ENCODE measurements around the gene RHO. TPM values are rescaled to one million over a fixed set of nuclear protein-coding genes. Genes with fewer than 3 reads are reported as not detected.
"Not testable (repeated sequence)": the region's sequence is repeated elsewhere in the genome, so short reads cannot be mapped to it uniquely, and the experiment has no call there.

RHO gene
- total and polyA plus RNA-seq, 5 donors from 2014 or later = not detected

DNA sequence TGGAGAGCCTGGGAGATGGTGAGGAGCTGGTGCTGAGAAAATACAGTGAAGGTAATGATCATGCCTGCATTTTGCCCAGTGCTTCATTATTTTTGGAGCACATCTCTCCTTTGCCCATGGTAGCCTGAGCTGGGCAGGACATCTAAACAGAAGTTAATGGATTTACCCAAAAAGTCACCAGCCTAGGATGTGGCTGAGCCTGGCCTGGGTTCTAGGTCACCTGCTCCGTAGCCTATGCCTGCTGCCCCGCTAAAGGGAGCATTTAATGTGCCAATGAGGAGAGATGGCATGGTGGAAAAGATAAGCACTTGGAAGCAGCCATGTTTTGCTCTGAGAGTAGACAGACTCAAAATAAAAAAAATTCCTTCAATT, 41.8 kb upstream of the RHO start:
- Histone ChIP-seq H3K27ac (ENCODE audit: insufficient read depth, low read length, poor library complexity, severe bottlenecking) (no peak overlapping the region), H3K4me1 (ENCODE audit: control insufficient read depth, insufficient read depth, low read length, poor library complexity, severe bottlenecking) (peaks cover 12% of the 10 kb centered on the region), H3K36me3 (ENCODE audit: control insufficient read depth, insufficient read depth, low read length) (peaks cover 3% of the 10 kb centered on the region), H3K27me3 (ENCODE audit: control insufficient read depth, insufficient read depth, low read length) (no peaks in the 10 kb centered on the region), H3K9me3 (ENCODE audit: control insufficient read depth in 2 of 2, low read length in 2 of 2) (no peaks in the 10 kb centered on the region), H3K4me3 (ENCODE audit: low read depth, low read length) (no peak overlapping the region)
- peaks cover 32% of the 10 kb centered on the region for H3K36me3 Mint-ChIP-seq
- H3K4me1 Mint-ChIP-seq = peaks cover 5 to 13% (median 7%) of the 10 kb centered on the region in 4 donors
- no peak for ATAC-seq (ENCODE audit: low read depth in 2 of 2)
- H3K27ac Mint-ChIP-seq = peak overlapping the region in 2 of 3 donors; percentile 40 to 75
- H3K4me3 Mint-ChIP-seq = no peak overlapping the region
- H3K27me3 Mint-ChIP-seq = no peaks in the 10 kb centered on the region
- no peak for DNase-seq
- H3K9me3 Mint-ChIP-seq = no peaks in the 10 kb centered on the region

DNA sequence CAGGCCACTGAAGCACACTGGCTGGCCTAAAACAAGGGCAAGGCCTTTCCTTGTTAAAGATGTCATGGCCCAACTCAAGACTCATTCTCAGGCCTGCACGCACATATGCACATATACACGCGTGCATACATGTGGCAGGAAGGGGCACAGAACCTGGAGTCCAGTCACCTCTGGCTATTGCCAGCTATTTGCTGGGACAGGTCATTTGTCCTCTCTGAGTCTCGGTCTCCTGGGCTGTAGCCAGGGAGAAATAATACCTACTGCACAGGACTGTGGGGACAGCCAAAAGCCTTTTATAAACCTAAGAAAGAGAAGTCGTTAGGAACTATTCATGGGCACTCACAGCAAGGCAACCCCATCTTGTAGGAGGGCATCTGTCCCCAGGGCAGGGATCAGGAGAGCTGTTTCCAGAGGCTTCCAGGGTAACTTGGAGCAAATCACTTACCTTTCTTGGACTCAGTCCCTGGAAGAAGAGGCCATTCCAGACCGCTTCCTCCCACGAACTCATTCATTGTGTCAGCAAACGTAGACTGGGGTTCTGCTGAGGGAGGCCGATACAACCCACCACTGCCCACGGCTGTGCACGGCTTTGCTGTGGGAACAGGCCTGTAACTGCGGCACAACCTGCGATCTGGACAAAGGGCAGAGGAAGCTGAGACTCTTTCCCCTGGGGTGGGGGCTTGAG, 41.1 kb upstream of the RHO start:
- no peaks in the 10 kb centered on the region for H3K27me3 ChIP-seq (ENCODE audit: control insufficient read depth, insufficient read depth, low read length)
- Mint-ChIP-seq H3K36me3 (peaks cover 33% of the 10 kb centered on the region), H3K27me3 (no peaks in the 10 kb centered on the region), H3K9me3 (no peaks in the 10 kb centered on the region), H3K4me3 (no peak overlapping the region), H3K27ac (peak overlapping the region in 2 of 3 donors; percentile 40 to 75), H3K4me1 (peaks cover 0 to 7% (median under 1%) of the 10 kb centered on the region in 4 donors)
- no peak overlapping the region for H3K27ac ChIP-seq (ENCODE audit: insufficient read depth, low read length, poor library complexity, severe bottlenecking)
- H3K9me3 ChIP-seq (ENCODE audit: control insufficient read depth in 2 of 2, low read length in 2 of 2) = no peaks in the 10 kb centered on the region
- ATAC-seq (ENCODE audit: low read depth in 2 of 2) (no peak), DNase-seq (no peak)
- H3K4me3 ChIP-seq (ENCODE audit: low read depth, low read length) = no peak overlapping the region
- peaks cover 8% of the 10 kb centered on the region for H3K36me3 ChIP-seq (ENCODE audit: control insufficient read depth, insufficient read depth, low read length)
- H3K4me1 ChIP-seq (ENCODE audit: control insufficient read depth, insufficient read depth, low read length, poor library complexity, severe bottlenecking) = peaks cover 6% of the 10 kb centered on the region

DNA sequence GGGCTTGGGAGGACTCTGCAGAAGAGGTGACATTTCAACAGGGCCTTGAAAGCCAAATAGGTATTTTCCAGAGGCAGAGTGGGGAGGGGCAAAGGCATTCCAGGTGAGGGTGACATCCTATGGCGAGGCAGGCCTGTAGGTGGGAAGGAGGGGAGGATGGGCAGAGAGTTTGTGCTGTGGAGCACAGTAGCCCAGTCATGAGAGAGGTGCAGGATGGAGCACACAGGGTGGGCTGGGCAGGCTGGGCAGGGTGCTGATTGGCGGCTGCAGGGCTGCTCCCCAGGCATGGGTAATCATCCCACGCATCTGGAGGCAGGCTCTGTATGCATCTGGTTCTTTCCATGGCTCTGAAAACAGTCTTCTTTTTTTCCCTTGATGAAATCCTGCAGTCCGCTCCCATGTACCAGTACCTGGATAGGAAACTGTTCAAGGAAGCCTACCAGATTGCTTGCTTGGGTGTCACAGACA, 40.5 kb upstream of the RHO start:
- H3K4me1 ChIP-seq (ENCODE audit: control insufficient read depth, insufficient read depth, low read length, poor library complexity, severe bottlenecking); H3K4me1 Mint-ChIP-seq; H3K9me3 ChIP-seq (ENCODE audit: control insufficient read depth in 2 of 2, low read length in 2 of 2); H3K36me3 ChIP-seq (ENCODE audit: control insufficient read depth, insufficient read depth, low read length); ATAC-seq (ENCODE audit: low read depth in 2 of 2); H3K27me3 Mint-ChIP-seq; H3K27ac ChIP-seq (ENCODE audit: insufficient read depth, low read length, poor library complexity, severe bottlenecking); H3K9me3 Mint-ChIP-seq; H3K4me3 Mint-ChIP-seq; DNase-seq; H3K4me3 ChIP-seq (ENCODE audit: low read depth, low read length); H3K27me3 ChIP-seq (ENCODE audit: control insufficient read depth, insufficient read depth, low read length): not testable (repeated sequence)
- Mint-ChIP-seq H3K27ac (peak overlapping the region in 1 of 3 donors; percentile 75), H3K36me3 (peaks cover 34% of the 10 kb centered on the region)

DNA sequence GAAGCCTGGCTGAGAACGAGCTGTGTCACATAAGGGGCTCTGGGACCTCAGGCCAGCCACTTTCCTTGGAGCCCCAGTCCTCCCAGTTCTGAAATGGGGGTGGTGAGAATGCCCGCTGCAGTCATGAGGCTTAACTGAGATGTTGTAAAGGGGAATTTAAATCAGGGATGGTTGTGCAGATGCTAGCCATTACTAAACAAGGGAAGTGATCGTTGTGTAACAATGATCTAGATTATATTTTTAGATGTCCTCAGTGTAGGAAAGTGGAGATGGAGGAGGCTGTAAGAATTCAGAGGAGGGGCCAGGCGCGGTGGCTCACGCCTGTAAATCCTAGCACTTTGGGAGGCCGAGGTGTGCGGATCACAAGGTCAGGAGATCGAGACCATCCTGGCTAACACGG, 39.2 kb upstream of the RHO start:
- not testable (repeated sequence) for H3K9me3 ChIP-seq (ENCODE audit: control insufficient read depth in 2 of 2, low read length in 2 of 2); H3K27me3 Mint-ChIP-seq; H3K4me1 ChIP-seq (ENCODE audit: control insufficient read depth, insufficient read depth, low read length, poor library complexity, severe bottlenecking); ATAC-seq (ENCODE audit: low read depth in 2 of 2); H3K27me3 ChIP-seq (ENCODE audit: control insufficient read depth, insufficient read depth, low read length); H3K4me3 ChIP-seq (ENCODE audit: low read depth, low read length); H3K36me3 ChIP-seq (ENCODE audit: control insufficient read depth, insufficient read depth, low read length); DNase-seq; H3K4me1 Mint-ChIP-seq; H3K4me3 Mint-ChIP-seq; H3K9me3 Mint-ChIP-seq; H3K27ac ChIP-seq (ENCODE audit: insufficient read depth, low read length, poor library complexity, severe bottlenecking)
- Mint-ChIP-seq H3K27ac (peak overlapping the region in 2 of 3 donors; percentile 71 to 83), H3K36me3 (peaks cover 44% of the 10 kb centered on the region)

DNA sequence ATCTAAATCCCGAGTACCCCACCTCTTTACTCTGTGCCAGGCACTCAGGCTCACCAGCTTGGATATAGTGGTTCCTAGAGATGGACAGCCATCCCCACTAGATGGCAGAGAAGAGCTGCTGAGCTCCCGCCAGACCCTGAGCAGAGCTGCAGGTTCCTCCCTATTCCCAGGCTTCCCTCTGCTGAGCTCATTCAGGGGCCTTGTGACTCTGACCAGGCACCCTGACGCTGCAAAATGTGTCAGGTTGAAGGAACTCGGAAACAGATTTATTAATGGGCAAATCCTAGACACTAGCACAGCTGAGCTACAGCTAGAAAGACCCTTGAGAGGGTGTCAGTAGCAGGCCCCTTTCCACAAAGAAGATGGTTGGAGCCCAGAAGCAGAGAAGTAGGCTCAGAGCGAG, 38.2 kb upstream of the RHO start:
- peak; percentile 76 to 84 for ATAC-seq (ENCODE audit: low read depth in 2 of 2)
- H3K9me3 ChIP-seq (ENCODE audit: control insufficient read depth in 2 of 2, low read length in 2 of 2) = no peaks in the 10 kb centered on the region
- H3K4me1 ChIP-seq (ENCODE audit: control insufficient read depth, insufficient read depth, low read length, poor library complexity, severe bottlenecking) = no peaks in the 10 kb centered on the region
- DNase-seq = peak; percentile 17 to 64 (median 49)
- Mint-ChIP-seq H3K9me3 (no peaks in the 10 kb centered on the region), H3K36me3 (peaks cover 38% of the 10 kb centered on the region), H3K27ac (no peak overlapping the region), H3K27me3 (no peaks in the 10 kb centered on the region), H3K4me3 (no peak overlapping the region), H3K4me1 (no peaks in the 10 kb centered on the region)
- no peaks in the 10 kb centered on the region for H3K27me3 ChIP-seq (ENCODE audit: control insufficient read depth, insufficient read depth, low read length)
- peaks cover 5% of the 10 kb centered on the region for H3K36me3 ChIP-seq (ENCODE audit: control insufficient read depth, insufficient read depth, low read length)
- no peak overlapping the region for H3K27ac ChIP-seq (ENCODE audit: insufficient read depth, low read length, poor library complexity, severe bottlenecking)
- no peak overlapping the region for H3K4me3 ChIP-seq (ENCODE audit: low read depth, low read length)

DNA sequence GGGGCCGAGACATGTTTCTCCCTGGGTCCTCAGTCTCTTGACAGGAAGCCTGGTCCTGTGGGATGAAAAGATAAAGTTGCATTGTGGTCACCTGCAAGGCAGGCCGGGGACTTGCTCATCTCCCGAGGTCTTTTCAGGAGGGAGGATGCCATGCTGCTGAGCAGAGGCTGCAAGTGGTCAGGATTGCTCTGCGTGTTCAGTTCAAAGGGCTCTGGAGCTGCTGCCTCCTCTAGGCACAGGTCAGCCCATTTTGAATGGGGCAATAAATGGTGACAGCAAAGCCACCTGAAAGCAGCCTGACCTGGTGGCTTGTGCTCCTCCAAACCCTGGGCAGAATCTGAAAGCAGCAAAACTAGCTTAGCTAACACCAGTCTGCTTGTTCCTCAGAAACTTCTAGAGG, 37.4 kb upstream of the RHO start:
- peaks cover 38% of the 10 kb centered on the region for H3K36me3 Mint-ChIP-seq
- H3K4me3 ChIP-seq (ENCODE audit: low read depth, low read length); H3K27me3 Mint-ChIP-seq; H3K4me1 ChIP-seq (ENCODE audit: control insufficient read depth, insufficient read depth, low read length, poor library complexity, severe bottlenecking); ATAC-seq (ENCODE audit: low read depth in 2 of 2); H3K27ac Mint-ChIP-seq; H3K4me1 Mint-ChIP-seq; H3K9me3 Mint-ChIP-seq; H3K9me3 ChIP-seq (ENCODE audit: control insufficient read depth in 2 of 2, low read length in 2 of 2); H3K27ac ChIP-seq (ENCODE audit: insufficient read depth, low read length, poor library complexity, severe bottlenecking); H3K27me3 ChIP-seq (ENCODE audit: control insufficient read depth, insufficient read depth, low read length); H3K36me3 ChIP-seq (ENCODE audit: control insufficient read depth, insufficient read depth, low read length); H3K4me3 Mint-ChIP-seq; DNase-seq: not testable (repeated sequence)

DNA sequence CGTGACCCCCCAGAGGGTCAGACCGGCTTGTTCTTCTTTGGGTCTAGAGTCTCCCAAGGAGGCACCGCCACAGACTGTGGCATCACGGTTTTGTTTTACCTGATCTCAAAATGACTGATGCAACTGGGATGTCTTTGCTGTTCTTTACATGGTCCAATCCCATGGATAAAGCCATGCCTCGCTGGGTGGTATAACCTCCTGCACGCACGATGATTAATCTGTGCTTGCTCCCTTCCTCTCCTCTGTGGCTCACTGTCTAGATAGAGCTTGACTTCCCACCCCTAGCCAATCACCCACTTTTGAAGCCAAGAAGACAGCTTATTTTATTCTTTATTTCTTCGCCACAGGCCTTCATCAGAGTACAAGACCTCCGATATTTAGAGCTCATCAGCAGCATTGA, 36.6 kb upstream of the RHO start:
- H3K4me1 Mint-ChIP-seq = no peaks in the 10 kb centered on the region
- Histone ChIP-seq H3K27ac (ENCODE audit: insufficient read depth, low read length, poor library complexity, severe bottlenecking) (no peak overlapping the region), H3K27me3 (ENCODE audit: control insufficient read depth, insufficient read depth, low read length) (no peaks in the 10 kb centered on the region), H3K4me3 (ENCODE audit: low read depth, low read length) (no peak overlapping the region), H3K4me1 (ENCODE audit: control insufficient read depth, insufficient read depth, low read length, poor library complexity, severe bottlenecking) (no peaks in the 10 kb centered on the region), H3K36me3 (ENCODE audit: control insufficient read depth, insufficient read depth, low read length) (peaks cover 5% of the 10 kb centered on the region), H3K9me3 (ENCODE audit: control insufficient read depth in 2 of 2, low read length in 2 of 2) (no peaks in the 10 kb centered on the region)
- H3K9me3 Mint-ChIP-seq = no peaks in the 10 kb centered on the region
- H3K27ac Mint-ChIP-seq = no peak overlapping the region
- DNase-seq (no peak), ATAC-seq (ENCODE audit: low read depth in 2 of 2) (no peak)
- no peaks in the 10 kb centered on the region for H3K27me3 Mint-ChIP-seq
- H3K36me3 Mint-ChIP-seq = peaks cover 31% of the 10 kb centered on the region
- H3K4me3 Mint-ChIP-seq = no peak overlapping the region

DNA sequence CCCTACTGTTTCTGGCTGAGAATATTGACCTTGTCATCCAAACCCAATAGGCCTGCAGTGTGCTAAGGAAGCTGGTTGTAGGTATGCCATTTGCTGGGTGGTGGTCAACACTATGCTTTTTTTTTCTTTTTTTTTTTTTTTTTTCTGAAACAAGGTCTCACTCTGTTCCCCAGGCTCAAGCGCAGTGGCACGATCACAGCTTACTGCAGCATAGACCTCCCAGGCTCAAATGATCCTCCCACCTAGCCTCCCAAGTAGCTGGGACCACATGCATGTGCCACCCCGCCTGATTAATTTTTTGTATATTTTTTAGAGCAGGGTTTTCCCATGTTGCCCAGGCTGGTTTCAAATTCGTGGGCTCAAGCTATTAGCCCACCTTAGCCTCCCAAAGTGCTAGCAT, 35.7 kb upstream of the RHO start:
- H3K4me3 ChIP-seq (ENCODE audit: low read depth, low read length) = no peak overlapping the region
- ATAC-seq (ENCODE audit: low read depth in 2 of 2) (no peak), DNase-seq (no peak)
- Mint-ChIP-seq H3K9me3 (no peaks in the 10 kb centered on the region), H3K27ac (peak overlapping the region in 1 of 3 donors; percentile 57), H3K36me3 (peaks cover 37% of the 10 kb centered on the region), H3K27me3 (no peaks in the 10 kb centered on the region), H3K4me1 (no peaks in the 10 kb centered on the region), H3K4me3 (no peak overlapping the region)
- H3K27ac ChIP-seq (ENCODE audit: insufficient read depth, low read length, poor library complexity, severe bottlenecking) = no peak overlapping the region
- H3K27me3 ChIP-seq (ENCODE audit: control insufficient read depth, insufficient read depth, low read length) = no peaks in the 10 kb centered on the region
- H3K9me3 ChIP-seq (ENCODE audit: control insufficient read depth in 2 of 2, low read length in 2 of 2) = no peaks in the 10 kb centered on the region
- H3K36me3 ChIP-seq (ENCODE audit: control insufficient read depth, insufficient read depth, low read length) = peaks cover 5% of the 10 kb centered on the region
- H3K4me1 ChIP-seq (ENCODE audit: control insufficient read depth, insufficient read depth, low read length, poor library complexity, severe bottlenecking) = no peaks in the 10 kb centered on the region
